Measurements from ENCODE around the gene PTPRT.

Gene PTPRT

GRCh38 chr20:43022081-43022480 lies 167.6 kb downstream of the PTPRT start:
- ChIA-PET CTCF (no interaction called here), POLR2A (no interaction called here)
- DNase-seq (ENCODE audit: extremely low spot score): no peak
- TF ChIP-seq ELF4 (IDR thresholded peaks at IDR 0.05) (no peak), LEF1 (IDR thresholded peaks at IDR 0.05; ENCODE audit: borderline replicate concordance) (no peak), FOXA1 (IDR thresholded peaks at IDR 0.05) (no peak), L3MBTL2 (conservative IDR thresholded peaks at IDR 0.05) (no peak), ZNF384 (IDR thresholded peaks at IDR 0.05) (no peak), BHLHE40 (IDR thresholded peaks at IDR 0.05; ENCODE audit: borderline replicate concordance) (no peak), FOXK2 (IDR thresholded peaks at IDR 0.05) (no peak), SP1 (IDR thresholded peaks at IDR 0.05) (no peak), SUZ12 (IDR thresholded peaks at IDR 0.05) (no peak), HDGF (IDR thresholded peaks at IDR 0.05; ENCODE audit: borderline replicate concordance) (no peak), NFRKB (IDR thresholded peaks at IDR 0.05) (no peak), CTBP1 (IDR thresholded peaks at IDR 0.05; ENCODE audit: borderline replicate concordance) (no peak), TARDBP (IDR thresholded peaks at IDR 0.05) (no peak)

GRCh38 chr20:43017241-43018030 lies 172.3 kb downstream of the PTPRT start:
- TF ChIP-seq PKNOX1 (IDR thresholded peaks at IDR 0.05) (no peak), CTBP1 (IDR thresholded peaks at IDR 0.05; ENCODE audit: borderline replicate concordance) (no peak), FOXM1 (IDR thresholded peaks at IDR 0.05; ENCODE audit: borderline replicate concordance) (no peak), TARDBP (IDR thresholded peaks at IDR 0.05) (no peak)
- POLR2A ChIA-PET: no interaction called here
- CTCF ChIA-PET: no interaction called here
- DNase-seq (ENCODE audit: extremely low spot score): no peak

- TF ChIP-seq TARDBP (IDR thresholded peaks at IDR 0.05): no peak
- no peak for TF ChIP-seq FOXA1 (IDR thresholded peaks at IDR 0.05)
- TF ChIP-seq L3MBTL2 (conservative IDR thresholded peaks at IDR 0.05): no peak
- TF ChIP-seq BHLHE40 (IDR thresholded peaks at IDR 0.05; ENCODE audit: borderline replicate concordance): no peak
- TF ChIP-seq FOXK2 (IDR thresholded peaks at IDR 0.05): no peak
- no peak for TF ChIP-seq ELF4 (IDR thresholded peaks at IDR 0.05)
- no peak for TF ChIP-seq HDGF (IDR thresholded peaks at IDR 0.05; ENCODE audit: borderline replicate concordance)
- TF ChIP-seq LEF1 (IDR thresholded peaks at IDR 0.05; ENCODE audit: borderline replicate concordance): no peak
- TF ChIP-seq FOXM1 (IDR thresholded peaks at IDR 0.05; ENCODE audit: borderline replicate concordance): no peak
- CTCF ChIA-PET: no interaction called here
- POLR2A ChIA-PET: no interaction called here
- no peak for DNase-seq (ENCODE audit: extremely low spot score)
Observed at GRCh38 chr20:43016257-43016656, 173.4 kb downstream of the PTPRT start.

GRCh38 chr20:43015566-43015965 lies 174.1 kb downstream of the PTPRT start:
- DNase-seq (ENCODE audit: extremely low spot score): no peak
- POLR2A ChIA-PET: no interaction called here
- CTCF ChIA-PET: no interaction called here
- TF ChIP-seq NFRKB (IDR thresholded peaks at IDR 0.05): no peak
- TF ChIP-seq ARNT (IDR thresholded peaks at IDR 0.05): no peak
- TF ChIP-seq FOXM1 (IDR thresholded peaks at IDR 0.05; ENCODE audit: borderline replicate concordance): no peak
- no peak for TF ChIP-seq BHLHE40 (IDR thresholded peaks at IDR 0.05; ENCODE audit: borderline replicate concordance)
- TF ChIP-seq PKNOX1 (IDR thresholded peaks at IDR 0.05): no peak
- no peak for TF ChIP-seq LEF1 (IDR thresholded peaks at IDR 0.05; ENCODE audit: borderline replicate concordance)
- no peak for TF ChIP-seq TARDBP (IDR thresholded peaks at IDR 0.05)
- TF ChIP-seq L3MBTL2 (conservative IDR thresholded peaks at IDR 0.05): no peak
- no peak for TF ChIP-seq SP1 (IDR thresholded peaks at IDR 0.05)
- TF ChIP-seq FOXK2 (IDR thresholded peaks at IDR 0.05): no peak
- no peak for TF ChIP-seq CTBP1 (IDR thresholded peaks at IDR 0.05; ENCODE audit: borderline replicate concordance)

GRCh38 chr20:43014206-43014605 lies 175.5 kb downstream of the PTPRT start:
- TF ChIP-seq ARNT (IDR thresholded peaks at IDR 0.05): no peak
- no peak for TF ChIP-seq BHLHE40 (IDR thresholded peaks at IDR 0.05; ENCODE audit: borderline replicate concordance)
- no peak for TF ChIP-seq FOXM1 (IDR thresholded peaks at IDR 0.05; ENCODE audit: borderline replicate concordance)
- no peak for TF ChIP-seq SP1 (IDR thresholded peaks at IDR 0.05)
- POLR2A ChIA-PET: no interaction called here
- CTCF ChIA-PET: no interaction called here
- DNase-seq (ENCODE audit: extremely low spot score): no peak

- DNase-seq (ENCODE audit: extremely low spot score): no peak
- TF ChIP-seq NFRKB (IDR thresholded peaks at IDR 0.05) (no peak), L3MBTL2 (conservative IDR thresholded peaks at IDR 0.05) (no peak), PKNOX1 (IDR thresholded peaks at IDR 0.05) (no peak), BHLHE40 (IDR thresholded peaks at IDR 0.05; ENCODE audit: borderline replicate concordance) (no peak), HDGF (IDR thresholded peaks at IDR 0.05; ENCODE audit: borderline replicate concordance) (no peak), TARDBP (IDR thresholded peaks at IDR 0.05) (no peak), ELF4 (IDR thresholded peaks at IDR 0.05) (no peak), SP1 (IDR thresholded peaks at IDR 0.05) (no peak), FOXM1 (IDR thresholded peaks at IDR 0.05; ENCODE audit: borderline replicate concordance) (no peak), SUZ12 (IDR thresholded peaks at IDR 0.05) (no peak), CTBP1 (IDR thresholded peaks at IDR 0.05; ENCODE audit: borderline replicate concordance) (no peak), FOXK2 (IDR thresholded peaks at IDR 0.05) (no peak), LEF1 (IDR thresholded peaks at IDR 0.05; ENCODE audit: borderline replicate concordance) (no peak), ARNT (IDR thresholded peaks at IDR 0.05) (no peak), ZNF384 (IDR thresholded peaks at IDR 0.05) (no peak), FOXA1 (IDR thresholded peaks at IDR 0.05) (no peak)
- POLR2A ChIA-PET: no interaction called here
- CTCF ChIA-PET: no interaction called here
Observed at GRCh38 chr20:43011491-43011890, 178.2 kb downstream of the PTPRT start.
